Hepatocyte (in vitro differentiated cells): ENCODE results near the gene TP73. TPM values are rescaled to one million over a fixed set of nuclear protein-coding genes. Genes with fewer than 3 reads are reported as not detected.
A peak's percentile ranks its signal among the peaks of the same experiment; 100 is the strongest.

Source experiments
- DNase-seq: peaks from one replicate; pipeline ENCODE4 v3.0.0-alpha.2; 2016; ENCODE audit warnings: low spot score
- H2AFZ ChIP-seq: fragments of 200-600 bp; sonication (generic); 2 replicates; pipeline ENCODE4 v1.6.0; 2016; ENCODE audit warnings: antibody characterized with exemption, mild to moderate bottlenecking
- H3K27ac ChIP-seq: fragments of 200-600 bp; sonication (generic); 2 replicates; pipeline ENCODE4 v1.5.1; 2016; ENCODE audit warnings: mild to moderate bottlenecking
- H3K27me3 ChIP-seq: fragments of 200-600 bp; sonication (generic); 2 replicates; pipeline ENCODE4 v1.6.1; 2016
- H3K36me3 ChIP-seq: fragments of 200-600 bp; sonication (generic); replicated peaks from 2 replicates; pipeline ENCODE4 v1.5.1; 2016; ENCODE audit warnings: low read depth; ENCODE audit not compliant: insufficient read depth
- H3K4me1 ChIP-seq: fragments of 200-600 bp; sonication (generic); 2 replicates; pipeline ENCODE4 v1.5.1; 2016; ENCODE audit warnings: mild to moderate bottlenecking, moderate library complexity; ENCODE audit not compliant: insufficient read depth
- H3K4me2 ChIP-seq: fragments of 200-600 bp; sonication (generic); 2 replicates; pipeline ENCODE4 v1.6.0; 2016
- H3K4me3 ChIP-seq: fragments of 200-600 bp; sonication (generic); 2 replicates; pipeline ENCODE4 v1.5.1; 2016; ENCODE audit warnings: mild to moderate bottlenecking
- H3K79me2 ChIP-seq: fragments of 200-600 bp; sonication (generic); 2 replicates; pipeline ENCODE4 v1.6.0; 2017; ENCODE audit warnings: mild to moderate bottlenecking
- H3K9me2 ChIP-seq: fragments of 200-600 bp; sonication (generic); replicated peaks from 2 replicates; pipeline ENCODE4 v1.6.0; 2017; ENCODE audit warnings: mild to moderate bottlenecking; ENCODE audit not compliant: insufficient read depth
- H3K9me3 ChIP-seq: fragments of 200-600 bp; sonication (generic); 2 replicates; pipeline ENCODE4 v1.5.1; 2016; ENCODE audit warnings: low read depth, mild to moderate bottlenecking
- H4K20me1 ChIP-seq: fragments of 200-600 bp; sonication (generic); 2 replicates; pipeline ENCODE4 v1.6.0; 2016; ENCODE audit warnings: mild to moderate bottlenecking; ENCODE audit not compliant: insufficient read depth, poor library complexity, severe bottlenecking
- EZH2 ChIP-seq: fragments of 200-600 bp; sonication (generic); IDR thresholded peaks from 2 replicates; pipeline ENCODE4 v1.6.1; 2016; ENCODE audit warnings: antibody characterized with exemption, mild to moderate bottlenecking, borderline replicate concordance
- EZH2phosphoT487 ChIP-seq: fragments of 200-600 bp; sonication (generic); IDR thresholded peaks from one replicate; pipeline ENCODE4 v1.6.1; 2018; ENCODE audit warnings: antibody characterized with exemption, mild to moderate bottlenecking, low read depth, moderate library complexity; ENCODE audit not compliant: unreplicated experiment, severe bottlenecking
- WGBS: methylation state at CpG from one replicate; pipeline ENCODE4 v1.1.6; 2016; ENCODE audit warnings: low lambda C conversion rate; ENCODE audit errors: missing lambda C conversion rate; 5-methylcytosine and 5-hydroxymethylcytosine counted together
- polyA plus RNA-seq: library from polyadenylated mRNA; unstranded; fragments of >200 nt; fragmentation: Nextera tagmentation; extraction: Ambion mirVana; gene quantifications from 2 replicates; pipeline ENCODE4 v1.2.1, GENCODE V29; 2016
- total RNA-seq: library from RNA; depleted of rRNA; stranded (reverse); fragments of >200 nt; gene quantifications from 2 replicates; pipeline ENCODE4 v1.2.3, GENCODE V29; 2014
- TF ChIP-seq, protein P1 (sequence below): fragments of 200-600 bp; sonication (generic); IDR thresholded peaks from 2 replicates; pipeline ENCODE4 v1.5.1; 2016; ENCODE audit warnings: antibody characterized with exemption, mild to moderate bottlenecking; ENCODE audit not compliant: poor library complexity

Gene TP73
- total and polyA plus RNA-seq, 2 experiments from 2014 or later = 0.27 to 0.47 TPM

GRCh38 chr1:3612123-3612522 lies 40.2 kb upstream of the TP73 start:
- no peaks in the 10 kb centered on the region for H3K9me2 ChIP-seq
- H3K36me3 ChIP-seq = no peaks in the 10 kb centered on the region
- no peak overlapping the region for H3K4me3 ChIP-seq
- H3K9me3 ChIP-seq = no peaks in the 10 kb centered on the region
- H3K27me3 ChIP-seq = no peaks in the 10 kb centered on the region
- H3K4me2 ChIP-seq = peak overlapping the region; percentile 98
- peaks cover 13% of the 10 kb centered on the region for H3K79me2 ChIP-seq
- DNase-seq = no peak
- no peak overlapping the region for H2AFZ ChIP-seq
- H3K4me1 ChIP-seq = peaks cover 56% of the 10 kb centered on the region
- WGBS = 83% methylated on average over 7 of the region's 7 CpGs
- peak overlapping the region; percentile 60 for H3K27ac ChIP-seq
- H4K20me1 ChIP-seq = peaks cover 5% of the 10 kb centered on the region
- TF ChIP-seq EZH2phosphoT487 = no peak
- TF ChIP-seq EZH2 = no peak

- Histone ChIP-seq H3K27me3 (no peaks in the 10 kb centered on the region), H4K20me1 (no peaks in the 10 kb centered on the region), H3K9me2 (no peaks in the 10 kb centered on the region), H2AFZ (no peak overlapping the region), H3K4me1 (peaks cover 47% of the 10 kb centered on the region), H3K4me3 (no peak overlapping the region), H3K4me2 (no peak overlapping the region), H3K9me3 (no peaks in the 10 kb centered on the region), H3K36me3 (no peaks in the 10 kb centered on the region), H3K79me2 (no peaks in the 10 kb centered on the region), H3K27ac (peak overlapping the region; percentile 89)
- TF ChIP-seq EZH2 (no peak), EZH2phosphoT487 (no peak)
- TF ChIP-seq, protein P1, sequence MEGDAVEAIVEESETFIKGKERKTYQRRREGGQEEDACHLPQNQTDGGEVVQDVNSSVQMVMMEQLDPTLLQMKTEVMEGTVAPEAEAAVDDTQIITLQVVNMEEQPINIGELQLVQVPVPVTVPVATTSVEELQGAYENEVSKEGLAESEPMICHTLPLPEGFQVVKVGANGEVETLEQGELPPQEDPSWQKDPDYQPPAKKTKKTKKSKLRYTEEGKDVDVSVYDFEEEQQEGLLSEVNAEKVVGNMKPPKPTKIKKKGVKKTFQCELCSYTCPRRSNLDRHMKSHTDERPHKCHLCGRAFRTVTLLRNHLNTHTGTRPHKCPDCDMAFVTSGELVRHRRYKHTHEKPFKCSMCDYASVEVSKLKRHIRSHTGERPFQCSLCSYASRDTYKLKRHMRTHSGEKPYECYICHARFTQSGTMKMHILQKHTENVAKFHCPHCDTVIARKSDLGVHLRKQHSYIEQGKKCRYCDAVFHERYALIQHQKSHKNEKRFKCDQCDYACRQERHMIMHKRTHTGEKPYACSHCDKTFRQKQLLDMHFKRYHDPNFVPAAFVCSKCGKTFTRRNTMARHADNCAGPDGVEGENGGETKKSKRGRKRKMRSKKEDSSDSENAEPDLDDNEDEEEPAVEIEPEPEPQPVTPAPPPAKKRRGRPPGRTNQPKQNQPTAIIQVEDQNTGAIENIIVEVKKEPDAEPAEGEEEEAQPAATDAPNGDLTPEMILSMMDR = peak; percentile 55
- 57% methylated on average over 20 of the region's 20 CpGs for WGBS
- DNase-seq = peak; percentile 50
Observed at GRCh38 chr1:3614755-3615742, 37.3 kb upstream of the TP73 start.

DNA sequence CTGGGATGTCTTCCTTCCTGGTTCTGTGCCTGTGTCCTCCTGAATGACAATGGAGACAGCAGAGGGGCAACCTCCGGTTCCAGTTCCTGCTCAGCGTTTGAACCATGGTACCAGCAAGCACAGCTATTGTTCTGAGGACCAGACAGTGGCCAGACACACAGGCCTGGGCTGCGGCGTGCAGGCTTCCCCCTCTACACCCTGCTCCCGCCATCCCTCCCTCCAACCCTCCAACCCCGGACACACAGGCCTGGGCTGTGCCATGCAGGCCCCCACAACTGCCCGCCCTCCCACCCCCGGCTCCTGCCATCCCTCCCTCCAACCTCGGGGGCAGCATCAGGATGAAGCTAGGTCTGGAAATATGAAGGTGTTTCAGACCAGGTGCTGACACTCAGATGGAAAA lies 35.5 kb upstream of the TP73 start:
- 97% methylated on average over 6 of the region's 9 CpGs for WGBS
- TF ChIP-seq EZH2 (no peak), EZH2phosphoT487 (no peak)
- TF ChIP-seq, protein P1 = no peak

DNA sequence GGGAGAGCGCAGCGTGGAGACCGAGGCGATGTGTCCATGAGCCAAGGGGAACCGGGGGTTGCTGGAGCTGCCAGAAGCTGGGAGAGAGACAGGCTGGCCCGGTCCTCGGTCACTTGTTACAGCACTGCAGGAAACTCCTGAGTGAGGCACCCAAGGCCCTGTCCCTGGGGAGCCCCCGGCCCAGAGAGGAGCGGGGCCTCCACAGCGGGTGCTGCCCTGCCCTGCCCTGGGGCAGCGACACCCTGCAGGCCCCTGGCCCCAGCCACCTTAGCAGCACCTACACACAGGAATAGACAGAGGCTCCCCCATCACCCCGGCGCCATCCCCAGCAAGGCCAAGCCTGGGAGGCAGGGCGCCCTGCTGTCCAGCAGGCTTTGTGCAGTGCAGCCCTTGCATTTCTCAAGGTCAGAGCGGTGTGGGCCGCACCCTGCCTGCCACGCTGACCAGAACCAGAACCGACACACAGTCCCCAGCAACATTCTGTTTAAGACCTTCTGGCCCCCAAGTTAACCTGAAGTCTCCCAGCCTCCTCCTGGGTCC lies 34.4 kb upstream of the TP73 start:
- H3K9me3 ChIP-seq = no peaks in the 10 kb centered on the region
- WGBS = 82% methylated on average over 16 of the region's 18 CpGs
- DNase-seq = no peak

More for the DNA sequence above, 35.5 kb upstream of the TP73 start:
- no peaks in the 10 kb centered on the region for H3K9me3 ChIP-seq
- no peaks in the 10 kb centered on the region for H3K27me3 ChIP-seq
- no peaks in the 10 kb centered on the region for H3K79me2 ChIP-seq
- no peak overlapping the region for H3K27ac ChIP-seq
- no peaks in the 10 kb centered on the region for H4K20me1 ChIP-seq
- H2AFZ ChIP-seq = no peak overlapping the region
- H3K4me1 ChIP-seq = peaks cover 35% of the 10 kb centered on the region
- H3K36me3 ChIP-seq = no peaks in the 10 kb centered on the region
- H3K9me2 ChIP-seq = no peaks in the 10 kb centered on the region
- no peak overlapping the region for H3K4me3 ChIP-seq
- H3K4me2 ChIP-seq = no peak overlapping the region
- no peak for DNase-seq

More for the DNA sequence above, 34.4 kb upstream of the TP73 start:
- Histone ChIP-seq H3K79me2 (peaks cover 5% of the 10 kb centered on the region), H3K4me2 (no peak overlapping the region), H3K27ac (no peak overlapping the region), H3K4me1 (peaks cover 24% of the 10 kb centered on the region), H4K20me1 (no peaks in the 10 kb centered on the region), H2AFZ (no peak overlapping the region), H3K9me2 (no peaks in the 10 kb centered on the region), H3K36me3 (no peaks in the 10 kb centered on the region), H3K4me3 (no peak overlapping the region), H3K27me3 (no peaks in the 10 kb centered on the region)
- TF ChIP-seq EZH2phosphoT487 (no peak), EZH2 (no peak)
- TF ChIP-seq, protein P1 = no peak
